ENCODE results near the gene UTF1.
"Not testable (repeated sequence)": the region's sequence is repeated elsewhere in the genome, so short reads cannot be mapped to it uniquely, and the experiment has no call there.

UTF1 gene

DNA sequence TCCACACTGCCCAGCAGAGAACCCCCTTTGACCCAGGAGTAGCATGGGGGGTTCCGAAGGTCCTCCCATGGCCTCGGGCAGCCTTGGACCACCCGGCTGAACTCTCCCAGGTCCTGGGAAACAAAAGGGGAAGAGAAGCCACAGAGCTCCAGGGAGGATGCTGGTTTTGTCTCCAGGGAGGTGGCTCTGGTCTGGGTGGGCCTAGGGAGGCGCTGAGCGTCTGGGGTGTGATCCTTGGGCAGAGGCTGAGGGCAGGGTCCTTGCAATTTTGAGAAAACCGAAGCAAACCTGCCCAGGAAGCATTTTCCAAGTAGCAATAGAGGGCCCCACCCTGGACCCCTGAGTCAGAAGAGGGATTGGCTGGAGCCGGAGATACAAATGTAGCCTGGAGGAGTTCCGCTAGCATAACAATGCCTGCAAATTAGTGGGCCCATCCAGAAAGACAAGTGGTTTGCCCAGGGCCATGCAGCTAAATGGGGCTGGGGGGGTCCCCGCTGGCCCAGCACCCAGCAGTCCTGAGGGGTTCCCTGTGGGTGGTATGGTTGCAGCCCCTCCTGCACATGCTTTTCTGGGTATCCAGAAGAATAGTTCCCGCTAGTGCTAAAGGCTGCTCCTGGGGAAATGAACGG, 2.0 kb downstream of the UTF1 start:
- TF ChIP-seq, protein P1, sequence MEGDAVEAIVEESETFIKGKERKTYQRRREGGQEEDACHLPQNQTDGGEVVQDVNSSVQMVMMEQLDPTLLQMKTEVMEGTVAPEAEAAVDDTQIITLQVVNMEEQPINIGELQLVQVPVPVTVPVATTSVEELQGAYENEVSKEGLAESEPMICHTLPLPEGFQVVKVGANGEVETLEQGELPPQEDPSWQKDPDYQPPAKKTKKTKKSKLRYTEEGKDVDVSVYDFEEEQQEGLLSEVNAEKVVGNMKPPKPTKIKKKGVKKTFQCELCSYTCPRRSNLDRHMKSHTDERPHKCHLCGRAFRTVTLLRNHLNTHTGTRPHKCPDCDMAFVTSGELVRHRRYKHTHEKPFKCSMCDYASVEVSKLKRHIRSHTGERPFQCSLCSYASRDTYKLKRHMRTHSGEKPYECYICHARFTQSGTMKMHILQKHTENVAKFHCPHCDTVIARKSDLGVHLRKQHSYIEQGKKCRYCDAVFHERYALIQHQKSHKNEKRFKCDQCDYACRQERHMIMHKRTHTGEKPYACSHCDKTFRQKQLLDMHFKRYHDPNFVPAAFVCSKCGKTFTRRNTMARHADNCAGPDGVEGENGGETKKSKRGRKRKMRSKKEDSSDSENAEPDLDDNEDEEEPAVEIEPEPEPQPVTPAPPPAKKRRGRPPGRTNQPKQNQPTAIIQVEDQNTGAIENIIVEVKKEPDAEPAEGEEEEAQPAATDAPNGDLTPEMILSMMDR (IDR thresholded peaks at IDR 0.05; ENCODE audit: borderline replicate concordance, control extremely low read depth, extremely low read depth, insufficient read depth, missing control alignments), result no peak

DNA sequence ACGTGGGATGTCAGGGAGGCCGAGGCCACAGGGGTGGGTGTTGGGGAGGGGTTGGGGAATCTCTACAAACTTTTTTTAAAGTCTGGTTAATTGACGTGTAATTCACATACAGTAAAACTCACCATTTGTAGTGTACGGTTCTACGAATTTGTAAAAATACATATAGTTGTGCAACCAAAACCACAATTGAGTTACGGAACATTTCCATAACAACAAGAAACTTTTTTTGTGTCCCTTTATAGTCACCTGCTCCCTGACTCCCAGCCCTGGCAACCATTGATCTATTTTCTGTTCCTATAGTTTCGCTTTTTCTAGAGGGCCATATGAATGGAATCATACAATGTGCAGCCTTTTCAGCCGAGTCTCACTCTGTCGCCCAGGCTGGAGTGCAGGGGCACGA, 4.8 kb downstream of the UTF1 start:
- in situ Hi-C loops (cut with MboI; ENCODE audit: low sequenced_read_pairs, unreplicated experiment); DNase-seq (ENCODE audit: low spot score): not testable (repeated sequence)

More for the DNA sequence above, 2.0 kb downstream of the UTF1 start:
- in situ Hi-C loops (cut with MboI; ENCODE audit: low sequenced_read_pairs, unreplicated experiment), result no loop called here
- DNase-seq (ENCODE audit: low spot score), result no peak

DNA sequence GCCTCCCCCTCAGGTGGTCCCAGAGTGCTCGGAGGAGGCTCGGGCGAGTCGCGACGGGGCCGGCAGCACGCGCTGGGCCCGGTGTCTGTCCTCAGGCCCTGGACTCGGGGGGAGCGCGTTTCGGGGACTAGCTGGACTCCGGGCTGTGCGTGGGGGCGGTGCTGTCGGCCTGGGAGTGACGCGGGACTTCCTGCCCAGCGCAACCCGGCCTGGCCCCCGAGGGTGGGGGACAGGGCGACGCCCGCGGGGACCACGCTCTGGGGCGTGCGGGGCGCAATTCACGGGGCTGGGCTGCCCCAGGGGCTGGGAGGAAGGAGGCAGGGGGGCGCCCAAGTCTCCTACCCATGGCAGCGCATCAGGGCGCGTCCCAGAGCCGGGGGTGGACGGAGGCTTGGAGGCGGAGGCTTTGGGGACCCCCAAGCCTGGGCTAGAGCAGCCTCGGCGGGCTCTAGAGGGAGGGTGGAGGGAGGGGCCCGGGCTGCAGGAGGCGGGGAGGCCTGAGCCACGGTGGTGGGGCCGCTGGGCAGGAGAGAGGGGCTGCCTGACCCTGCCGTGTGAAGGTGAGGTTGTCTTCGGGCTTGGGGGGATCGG, 5.3 kb downstream of the UTF1 start:
- DNase-seq (ENCODE audit: low spot score), result no peak
- in situ Hi-C loops (cut with MboI; ENCODE audit: low sequenced_read_pairs, unreplicated experiment), result no loop called here
- TF ChIP-seq, protein P1 (IDR thresholded peaks at IDR 0.05; ENCODE audit: borderline replicate concordance, control extremely low read depth, extremely low read depth, insufficient read depth, missing control alignments), result no peak

DNA sequence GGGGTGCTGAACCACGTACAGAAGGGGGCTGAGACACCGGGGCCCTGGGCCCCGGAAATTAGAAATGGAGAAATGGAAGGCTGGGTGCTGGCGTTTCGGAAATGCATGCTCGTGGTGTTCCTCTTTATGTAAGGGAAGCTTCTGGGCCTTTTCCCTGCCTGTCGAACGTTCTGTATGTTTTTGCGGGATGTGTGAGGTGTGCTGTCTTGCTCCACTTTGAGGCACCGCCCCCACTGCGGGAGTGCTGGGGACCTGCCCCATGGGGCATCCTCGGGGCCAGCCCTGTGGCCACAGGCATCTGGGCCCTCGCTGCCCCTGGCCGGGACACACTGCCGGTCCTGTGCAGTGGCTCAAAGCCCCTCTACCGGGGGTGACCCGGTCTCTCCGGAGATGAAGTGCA, 5.9 kb downstream of the UTF1 start:
- TF ChIP-seq, protein P1 (IDR thresholded peaks at IDR 0.05; ENCODE audit: borderline replicate concordance, control extremely low read depth, extremely low read depth, insufficient read depth, missing control alignments), result no peak
- in situ Hi-C loops (cut with MboI; ENCODE audit: low sequenced_read_pairs, unreplicated experiment), result no loop called here

DNA sequence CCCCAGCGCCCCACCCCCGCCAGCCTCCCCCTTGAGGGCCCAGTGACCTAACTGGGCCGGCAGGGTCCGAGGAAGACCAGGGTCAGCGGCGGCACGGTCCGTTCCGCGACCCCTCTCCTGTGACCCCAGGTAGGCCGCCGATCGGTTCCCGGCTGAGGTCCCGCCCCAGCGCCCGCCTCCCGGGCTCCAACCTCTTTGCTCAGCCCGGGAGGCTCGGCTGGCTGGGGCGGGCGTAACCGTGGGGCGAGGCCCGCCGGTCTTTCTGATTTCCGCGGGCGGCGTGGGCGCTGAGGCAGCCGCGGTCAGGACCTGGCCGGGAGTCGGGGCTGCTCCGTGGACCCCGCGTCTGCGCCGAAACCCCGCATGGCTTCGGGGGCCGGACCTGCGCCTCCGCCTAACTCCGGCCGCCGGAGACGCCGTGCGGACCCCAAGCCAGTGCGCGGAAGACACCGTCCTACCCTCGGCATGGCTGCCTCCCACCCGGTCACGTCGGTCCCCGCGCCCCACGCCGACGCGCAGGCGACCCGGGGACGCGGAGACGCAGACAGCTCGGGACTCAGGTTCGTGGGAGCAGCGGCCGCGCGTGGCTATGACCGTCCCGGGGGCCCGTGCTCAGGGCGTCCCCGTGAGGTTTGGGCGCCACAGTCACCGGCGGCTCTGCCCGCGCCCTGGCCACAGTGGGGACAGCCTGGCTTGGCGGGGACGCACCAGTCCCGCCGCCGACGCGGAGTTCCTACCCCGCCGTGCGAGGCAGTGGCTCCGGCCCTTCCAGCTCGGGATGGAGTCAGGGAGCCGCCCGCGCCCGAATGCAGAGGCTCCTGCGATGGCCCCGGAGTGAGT, 6.6 kb downstream of the UTF1 start:
- DNase-seq (ENCODE audit: low spot score), result no peak
- in situ Hi-C loops (cut with MboI; ENCODE audit: low sequenced_read_pairs, unreplicated experiment), result no loop called here
- TF ChIP-seq, protein P1 (IDR thresholded peaks at IDR 0.05; ENCODE audit: borderline replicate concordance, control extremely low read depth, extremely low read depth, insufficient read depth, missing control alignments), result no peak

More for the DNA sequence above, 5.9 kb downstream of the UTF1 start:
- no peak for DNase-seq (ENCODE audit: low spot score)

DNA sequence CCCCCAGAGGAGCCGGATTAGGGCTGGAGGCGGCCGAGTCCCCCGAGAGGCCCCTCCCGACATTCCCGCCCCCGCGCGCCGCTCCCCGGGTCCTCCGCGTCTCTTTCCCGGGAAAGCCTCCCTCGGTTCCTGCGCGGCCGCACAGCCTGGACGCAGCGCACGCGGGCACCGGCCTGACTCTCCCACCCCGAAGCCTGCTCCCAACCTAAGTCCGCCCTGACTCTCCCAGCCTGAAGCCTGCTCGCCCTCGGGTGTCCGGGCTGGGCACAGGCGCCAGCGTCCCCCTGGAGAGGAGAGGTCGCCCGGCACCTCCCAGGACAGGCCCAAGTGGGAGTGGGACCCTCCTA, 7.2 kb downstream of the UTF1 start:
- in situ Hi-C loops (cut with MboI; ENCODE audit: low sequenced_read_pairs, unreplicated experiment), result no loop called here
- TF ChIP-seq, protein P1 (IDR thresholded peaks at IDR 0.05; ENCODE audit: borderline replicate concordance, control extremely low read depth, extremely low read depth, insufficient read depth, missing control alignments), result no peak
- DNase-seq (ENCODE audit: low spot score), result no peak
